GM10266 (cell line): ENCODE measurements around the gene MDFIC.

Experiments used
- DNase-seq: peaks from one replicate; pipeline ENCODE4 v3.0.0; 2012; ENCODE audit errors: extremely low spot score
- TF ChIP-seq, protein P1 (sequence below): IDR thresholded peaks from 2 replicates; pipeline ENCODE4 v1.5.1; 2012; ENCODE audit warnings: mild to moderate bottlenecking, low read depth; ENCODE audit not compliant: control insufficient read depth, insufficient read depth; ENCODE audit errors: missing control alignments

MDFIC gene

DNA sequence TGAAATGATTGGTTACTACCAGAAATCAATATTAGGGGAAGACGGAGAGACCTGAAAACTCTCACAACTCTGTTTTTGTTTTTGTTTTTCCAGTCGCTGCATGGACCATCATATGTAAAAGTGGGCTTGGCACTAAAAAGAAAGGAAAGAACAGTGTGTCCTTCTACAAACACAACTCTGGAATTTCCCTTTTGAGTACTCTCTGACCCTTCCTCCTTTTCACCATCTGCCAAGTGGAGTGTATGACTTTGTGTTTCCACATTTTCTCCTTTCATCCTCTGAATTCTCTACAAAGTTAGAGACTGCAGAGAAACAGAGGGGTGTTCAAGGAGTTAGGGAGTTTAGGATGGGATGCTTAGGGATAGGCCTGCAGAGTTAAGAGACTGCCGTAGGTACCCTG lies 92.0 kb downstream of the MDFIC start:
- TF ChIP-seq, protein P1, sequence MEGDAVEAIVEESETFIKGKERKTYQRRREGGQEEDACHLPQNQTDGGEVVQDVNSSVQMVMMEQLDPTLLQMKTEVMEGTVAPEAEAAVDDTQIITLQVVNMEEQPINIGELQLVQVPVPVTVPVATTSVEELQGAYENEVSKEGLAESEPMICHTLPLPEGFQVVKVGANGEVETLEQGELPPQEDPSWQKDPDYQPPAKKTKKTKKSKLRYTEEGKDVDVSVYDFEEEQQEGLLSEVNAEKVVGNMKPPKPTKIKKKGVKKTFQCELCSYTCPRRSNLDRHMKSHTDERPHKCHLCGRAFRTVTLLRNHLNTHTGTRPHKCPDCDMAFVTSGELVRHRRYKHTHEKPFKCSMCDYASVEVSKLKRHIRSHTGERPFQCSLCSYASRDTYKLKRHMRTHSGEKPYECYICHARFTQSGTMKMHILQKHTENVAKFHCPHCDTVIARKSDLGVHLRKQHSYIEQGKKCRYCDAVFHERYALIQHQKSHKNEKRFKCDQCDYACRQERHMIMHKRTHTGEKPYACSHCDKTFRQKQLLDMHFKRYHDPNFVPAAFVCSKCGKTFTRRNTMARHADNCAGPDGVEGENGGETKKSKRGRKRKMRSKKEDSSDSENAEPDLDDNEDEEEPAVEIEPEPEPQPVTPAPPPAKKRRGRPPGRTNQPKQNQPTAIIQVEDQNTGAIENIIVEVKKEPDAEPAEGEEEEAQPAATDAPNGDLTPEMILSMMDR, result no peak

GRCh38 chr7:115014794-115015193 lies 92.9 kb downstream of the MDFIC start:
- TF ChIP-seq, protein P1, result no peak

More for the DNA sequence above, 92.0 kb downstream of the MDFIC start:
- no peak for DNase-seq

DNA sequence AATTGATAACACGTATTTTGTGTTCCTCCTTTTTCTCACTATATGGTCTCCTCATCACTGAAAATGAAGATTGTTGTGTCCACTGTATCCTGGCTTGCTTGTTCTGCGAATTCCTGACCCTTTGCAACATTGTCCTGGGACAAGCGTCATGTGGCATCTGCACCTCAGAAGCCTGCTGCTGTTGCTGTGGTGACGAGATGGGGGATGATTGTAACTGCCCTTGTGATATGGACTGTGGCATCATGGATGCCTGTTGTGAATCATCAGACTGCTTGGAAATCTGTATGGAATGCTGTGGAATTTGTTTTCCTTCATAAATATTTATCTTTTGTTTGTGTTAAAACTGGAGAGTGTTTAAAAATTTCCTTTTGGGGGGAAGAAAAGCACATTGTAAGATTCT lies 93.7 kb downstream of the MDFIC start:
- DNase-seq, result no peak

More at GRCh38 chr7:115014794-115015193, 92.9 kb downstream of the MDFIC start:
- DNase-seq, result no peak

DNA sequence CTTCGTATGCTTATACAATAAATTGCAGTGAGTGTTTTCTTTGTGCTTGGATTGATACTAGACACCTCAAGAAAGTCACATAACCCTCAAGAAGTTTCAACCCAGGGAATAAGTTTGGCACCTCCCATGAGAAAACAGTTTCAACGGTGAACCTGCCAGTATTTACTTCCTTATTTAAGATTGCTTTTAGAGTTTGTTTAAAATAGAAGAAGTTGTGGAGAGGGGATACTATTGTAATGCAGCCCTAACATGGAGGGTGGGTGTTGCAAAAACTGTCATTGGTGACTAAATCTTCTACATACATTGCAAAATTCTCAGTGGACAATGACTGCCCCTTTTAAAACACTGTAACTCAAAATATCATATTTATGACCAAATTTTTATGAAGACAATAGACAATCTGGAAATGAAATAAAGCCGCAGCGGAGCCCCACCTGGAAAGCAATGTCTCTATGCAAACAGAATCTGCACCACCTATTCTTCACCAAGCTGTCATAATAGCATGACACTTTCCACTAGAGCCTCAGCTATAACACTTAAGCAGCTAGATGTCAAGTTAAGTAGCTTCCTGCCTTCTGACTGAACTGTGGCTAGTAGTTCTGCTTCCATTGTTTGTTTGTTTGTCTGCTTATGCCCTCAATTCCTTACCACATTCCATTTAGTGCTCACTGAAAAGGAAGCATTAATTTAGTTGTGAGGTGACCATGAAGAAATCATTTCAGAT lies 98.2 kb downstream of the MDFIC start:
- DNase-seq, result no peak
- TF ChIP-seq, protein P1, result no peak

More for the DNA sequence above, 93.7 kb downstream of the MDFIC start:
- TF ChIP-seq, protein P1, result no peak

DNA sequence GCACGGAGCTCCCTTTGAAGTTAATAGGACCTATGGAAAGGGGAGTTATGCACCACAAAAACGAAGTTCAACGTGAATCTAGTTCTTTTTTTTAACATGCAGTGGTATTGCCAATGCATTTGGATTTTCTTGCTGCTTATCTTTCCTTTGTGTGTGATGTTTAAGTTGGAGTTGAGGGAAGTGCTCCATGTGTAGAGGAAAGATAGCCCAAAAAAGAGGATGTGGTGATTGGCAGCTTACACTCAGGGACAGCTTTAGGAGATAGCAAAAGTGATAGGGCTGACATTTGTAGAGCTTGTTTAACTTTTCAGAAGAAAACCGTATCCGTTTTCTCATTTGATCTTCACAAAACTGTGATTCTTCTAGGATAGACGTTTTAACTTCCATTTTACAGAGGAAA lies 101.3 kb downstream of the MDFIC start:
- TF ChIP-seq, protein P1, result no peak

GRCh38 chr7:115024276-115024675 lies 102.4 kb downstream of the MDFIC start:
- TF ChIP-seq, protein P1, result no peak
- DNase-seq, result no peak

More for the DNA sequence above, 101.3 kb downstream of the MDFIC start:
- DNase-seq, result no peak
